Suprapubic skin (tissue), 3 donors: Measurements from ENCODE around the gene ACTR8.

ENCODE experiments used
- POLR2A ChIP-seq, 2 donors: fragments of 450-650 bp; IDR thresholded peaks; one replicate each; pipeline ENCODE4 v1.6.1; 2017; ENCODE audit warnings: antibody characterized with exemption in 2 of 2, mild to moderate bottlenecking in 2 of 2, moderate library complexity in 2 of 2
- TF ChIP-seq, protein P1 (sequence below), 2 donors: fragments of 200-600 bp in 1 of 2; fragments of 450-650 bp in 1 of 2; sonication (generic) in 1 of 2; IDR thresholded peaks; one replicate each; pipeline ENCODE4 v1.5.1; 2016 to 2019; ENCODE audit warnings: antibody characterized with exemption in 2 of 2, mild to moderate bottlenecking in 1 of 2, moderate library complexity in 1 of 2

DNA sequence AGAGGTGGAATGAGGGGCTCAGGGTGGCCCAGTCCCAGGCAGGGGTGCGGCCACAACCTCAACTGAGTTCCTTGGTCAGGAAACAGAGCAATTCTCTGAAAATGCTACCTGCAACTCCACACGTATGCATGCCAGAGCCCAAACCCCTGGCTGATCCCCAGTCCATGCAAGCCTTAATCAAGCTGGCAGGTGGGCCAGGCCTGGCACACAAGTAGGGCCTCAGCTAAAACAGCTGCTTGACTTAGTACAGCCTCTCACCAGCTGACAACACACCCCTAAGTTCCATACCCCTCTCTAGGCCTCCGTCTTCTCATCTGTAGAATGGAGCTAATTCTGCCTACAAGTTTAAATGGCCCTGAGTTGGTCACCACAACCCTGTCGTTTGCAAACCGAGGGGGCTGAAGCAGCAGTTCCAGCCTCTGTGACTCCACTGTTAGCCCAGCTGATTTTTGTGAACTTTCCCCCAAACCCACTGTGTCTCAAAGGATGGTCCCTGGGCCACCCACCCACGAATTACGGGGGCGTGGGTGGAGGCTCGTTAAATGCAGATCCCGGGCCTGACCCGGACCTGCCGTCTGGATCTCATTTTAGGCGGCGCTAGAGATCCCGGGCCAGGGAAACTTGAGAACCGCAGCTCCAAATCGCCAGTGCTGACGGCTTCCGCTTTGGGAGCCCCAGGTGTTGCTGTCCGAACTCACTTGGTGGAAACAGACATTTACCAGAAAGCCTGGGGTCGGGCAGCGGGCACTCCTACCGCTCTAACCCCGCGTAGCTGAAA lies 36.7 kb downstream of the ACTR8 start:
- TF ChIP-seq, protein P1, sequence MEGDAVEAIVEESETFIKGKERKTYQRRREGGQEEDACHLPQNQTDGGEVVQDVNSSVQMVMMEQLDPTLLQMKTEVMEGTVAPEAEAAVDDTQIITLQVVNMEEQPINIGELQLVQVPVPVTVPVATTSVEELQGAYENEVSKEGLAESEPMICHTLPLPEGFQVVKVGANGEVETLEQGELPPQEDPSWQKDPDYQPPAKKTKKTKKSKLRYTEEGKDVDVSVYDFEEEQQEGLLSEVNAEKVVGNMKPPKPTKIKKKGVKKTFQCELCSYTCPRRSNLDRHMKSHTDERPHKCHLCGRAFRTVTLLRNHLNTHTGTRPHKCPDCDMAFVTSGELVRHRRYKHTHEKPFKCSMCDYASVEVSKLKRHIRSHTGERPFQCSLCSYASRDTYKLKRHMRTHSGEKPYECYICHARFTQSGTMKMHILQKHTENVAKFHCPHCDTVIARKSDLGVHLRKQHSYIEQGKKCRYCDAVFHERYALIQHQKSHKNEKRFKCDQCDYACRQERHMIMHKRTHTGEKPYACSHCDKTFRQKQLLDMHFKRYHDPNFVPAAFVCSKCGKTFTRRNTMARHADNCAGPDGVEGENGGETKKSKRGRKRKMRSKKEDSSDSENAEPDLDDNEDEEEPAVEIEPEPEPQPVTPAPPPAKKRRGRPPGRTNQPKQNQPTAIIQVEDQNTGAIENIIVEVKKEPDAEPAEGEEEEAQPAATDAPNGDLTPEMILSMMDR (IDR thresholded peaks at IDR 0.05) = no peak
- no peak for TF ChIP-seq POLR2A (IDR thresholded peaks at IDR 0.05)
